HG03521 (cell line): ENCODE measurements around the gene CFL1.
"Not testable (repeated sequence)": the region's sequence is repeated elsewhere in the genome, so short reads cannot be mapped to it uniquely, and the experiment has no call there.

ENCODE experiments used
- ATAC-seq: cut with Tn5 transposase; IDR thresholded peaks from one replicate; pipeline ENCODE4 v1.9.1; 2021; ENCODE audit warnings: mild to moderate bottlenecking, moderate library complexity; ENCODE audit not compliant: unreplicated experiment

CFL1 gene

GRCh38 chr11:65844231-65844872 is 13.6 kb downstream of the CFL1 start:
- ATAC-seq = no peak

- no peak for ATAC-seq
Observed at GRCh38 chr11:65843811-65844210, 14.2 kb downstream of the CFL1 start.

GRCh38 chr11:65842144-65842543 is 15.8 kb downstream of the CFL1 start:
- no peak for ATAC-seq

- ATAC-seq = no peak
Observed at GRCh38 chr11:65834202-65834601, 23.8 kb downstream of the CFL1 start.

- peak; percentile 88 for ATAC-seq
Observed at GRCh38 chr11:65833297-65834030, 24.5 kb downstream of the CFL1 start, which contains the start of gene SNX32. SNX32 (plus strand) TSS chr11:65833963; CDS start chr11:65834066, 103 bp downstream.

- ATAC-seq = not testable (repeated sequence)
Observed at GRCh38 chr11:65832231-65832630, 25.7 kb downstream of the CFL1 start.

- ATAC-seq = no peak
Observed at GRCh38 chr11:65829459-65829858, 28.5 kb downstream of the CFL1 start.

- no peak for ATAC-seq
Observed at GRCh38 chr11:65826984-65827735, 30.8 kb downstream of the CFL1 start.

GRCh38 chr11:65822776-65823528 is 35.0 kb downstream of the CFL1 start:
- no peak for ATAC-seq

GRCh38 chr11:65821107-65821506 is 36.9 kb downstream of the CFL1 start:
- no peak for ATAC-seq

- ATAC-seq = peak; percentile 96
Observed at GRCh38 chr11:65817835-65818680, 39.9 kb downstream of the CFL1 start.

GRCh38 chr11:65817312-65817834 is 40.6 kb downstream of the CFL1 start:
- no peak for ATAC-seq

- no peak for ATAC-seq
Observed at GRCh38 chr11:65816696-65817095, 41.3 kb downstream of the CFL1 start.

- no peak for ATAC-seq
Observed at GRCh38 chr11:65814986-65815565, 42.9 kb downstream of the CFL1 start.

- ATAC-seq = no peak
Observed at GRCh38 chr11:65814131-65814985, 43.6 kb downstream of the CFL1 start.

GRCh38 chr11:65811764-65812475 is 46.1 kb downstream of the CFL1 start:
- no peak for ATAC-seq

GRCh38 chr11:65810046-65810868 is 47.7 kb downstream of the CFL1 start:
- no peak for ATAC-seq
